Sigmoid colon (tissue), 4 donors: ENCODE data around the gene IFNGR2.
A peak's percentile ranks its signal among the peaks of the same experiment; 100 is the strongest.

ENCODE experiments used
- POLR2AphosphoS5 ChIP-seq, 4 donors: sonication (generic); formaldehyde crosslinking; IDR thresholded peaks; one replicate each; pipeline ENCODE4 v1.6.1; 2017; ENCODE audit warnings: antibody characterized with exemption in 4 of 4
- TF ChIP-seq, protein P1 (sequence below), 4 experiments: fragments of 450-650 bp in 3 of 4; fragments of 200-600 bp in 1 of 4; IDR thresholded peaks; one replicate each; pipeline ENCODE4 v1.5.1; 2016 to 2019; ENCODE audit warnings: antibody characterized with exemption in 4 of 4, mild to moderate bottlenecking in 3 of 4, moderate library complexity in 2 of 4

DNA sequence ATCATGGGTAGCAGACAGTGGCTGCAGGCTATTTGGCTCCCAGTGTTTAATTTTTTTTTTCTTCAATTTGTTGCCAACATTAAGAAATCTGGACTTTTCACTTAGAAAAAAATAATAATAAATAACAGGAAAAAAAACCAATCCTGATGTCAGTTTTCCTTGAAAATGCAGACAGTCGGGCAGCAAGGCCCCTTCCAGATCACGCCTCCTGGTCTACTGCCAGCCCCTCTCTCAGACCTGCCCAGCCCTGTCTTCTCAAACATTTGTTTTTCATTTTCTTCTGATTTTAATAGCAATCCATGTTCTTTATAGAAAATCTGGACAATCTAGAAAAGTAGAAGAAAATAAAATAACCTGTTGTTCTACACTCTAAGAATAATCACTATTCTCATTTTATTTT, 15.5 kb downstream of the IFNGR2 start:
- TF ChIP-seq, protein P1, sequence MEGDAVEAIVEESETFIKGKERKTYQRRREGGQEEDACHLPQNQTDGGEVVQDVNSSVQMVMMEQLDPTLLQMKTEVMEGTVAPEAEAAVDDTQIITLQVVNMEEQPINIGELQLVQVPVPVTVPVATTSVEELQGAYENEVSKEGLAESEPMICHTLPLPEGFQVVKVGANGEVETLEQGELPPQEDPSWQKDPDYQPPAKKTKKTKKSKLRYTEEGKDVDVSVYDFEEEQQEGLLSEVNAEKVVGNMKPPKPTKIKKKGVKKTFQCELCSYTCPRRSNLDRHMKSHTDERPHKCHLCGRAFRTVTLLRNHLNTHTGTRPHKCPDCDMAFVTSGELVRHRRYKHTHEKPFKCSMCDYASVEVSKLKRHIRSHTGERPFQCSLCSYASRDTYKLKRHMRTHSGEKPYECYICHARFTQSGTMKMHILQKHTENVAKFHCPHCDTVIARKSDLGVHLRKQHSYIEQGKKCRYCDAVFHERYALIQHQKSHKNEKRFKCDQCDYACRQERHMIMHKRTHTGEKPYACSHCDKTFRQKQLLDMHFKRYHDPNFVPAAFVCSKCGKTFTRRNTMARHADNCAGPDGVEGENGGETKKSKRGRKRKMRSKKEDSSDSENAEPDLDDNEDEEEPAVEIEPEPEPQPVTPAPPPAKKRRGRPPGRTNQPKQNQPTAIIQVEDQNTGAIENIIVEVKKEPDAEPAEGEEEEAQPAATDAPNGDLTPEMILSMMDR (IDR thresholded peaks at IDR 0.05), result no peak
- TF ChIP-seq POLR2AphosphoS5 (IDR thresholded peaks at IDR 0.05), result peak in 1 of 4 donors; percentile 18
